HL-60/S4 (cell line): Measurements from ENCODE around the gene CES2.
"Not testable (repeated sequence)": the region's sequence is repeated elsewhere in the genome, so short reads cannot be mapped to it uniquely, and the experiment has no call there.

ENCODE experiments used
- in situ Hi-C: fragments of 300-500 bp; cut with MboI; formaldehyde crosslinking; loops from 2 replicates; pipeline ENCODE4 v1.14.3; 2022; ENCODE audit warnings: low sequenced_read_pairs

The CES2 gene, protein sequence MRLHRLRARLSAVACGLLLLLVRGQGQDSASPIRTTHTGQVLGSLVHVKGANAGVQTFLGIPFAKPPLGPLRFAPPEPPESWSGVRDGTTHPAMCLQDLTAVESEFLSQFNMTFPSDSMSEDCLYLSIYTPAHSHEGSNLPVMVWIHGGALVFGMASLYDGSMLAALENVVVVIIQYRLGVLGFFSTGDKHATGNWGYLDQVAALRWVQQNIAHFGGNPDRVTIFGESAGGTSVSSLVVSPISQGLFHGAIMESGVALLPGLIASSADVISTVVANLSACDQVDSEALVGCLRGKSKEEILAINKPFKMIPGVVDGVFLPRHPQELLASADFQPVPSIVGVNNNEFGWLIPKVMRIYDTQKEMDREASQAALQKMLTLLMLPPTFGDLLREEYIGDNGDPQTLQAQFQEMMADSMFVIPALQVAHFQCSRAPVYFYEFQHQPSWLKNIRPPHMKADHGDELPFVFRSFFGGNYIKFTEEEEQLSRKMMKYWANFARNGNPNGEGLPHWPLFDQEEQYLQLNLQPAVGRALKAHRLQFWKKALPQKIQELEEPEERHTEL

DNA sequence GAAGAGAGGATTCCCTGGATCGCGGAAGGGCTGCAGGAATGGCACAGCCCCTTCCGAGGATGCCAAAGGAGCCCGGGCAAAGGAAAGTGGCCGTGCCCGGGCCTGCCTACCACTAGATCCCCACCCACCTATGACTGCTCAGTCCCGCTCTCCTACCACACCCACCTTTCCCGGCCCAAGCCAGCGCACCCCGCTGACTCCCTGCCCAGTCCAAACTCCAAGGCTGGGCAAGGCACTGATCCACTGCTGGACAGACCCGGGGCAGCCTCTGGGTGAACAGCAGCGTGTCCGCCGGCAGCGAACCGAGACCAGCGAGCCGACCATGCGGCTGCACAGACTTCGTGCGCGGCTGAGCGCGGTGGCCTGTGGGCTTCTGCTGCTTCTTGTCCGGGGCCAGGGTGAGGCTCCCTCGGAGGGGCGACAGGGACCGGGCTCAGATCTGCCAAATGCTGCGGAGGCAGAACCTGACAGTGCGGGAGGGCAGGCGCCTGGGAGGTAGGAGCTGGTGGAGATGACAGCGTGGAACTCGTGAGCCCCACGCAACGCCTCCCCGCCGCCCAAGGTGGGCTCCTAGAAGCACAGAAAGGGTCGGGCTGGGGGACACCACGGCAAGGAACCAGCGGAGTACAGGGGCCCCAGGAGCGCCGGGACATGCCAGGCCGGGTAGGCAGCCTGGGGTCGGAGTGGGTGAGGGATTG lies at the start of gene CES2:
TSS of gene CES2 (plus strand) at position 203 of the 698 bp plus-strand sequence. CDS start at position 323, 120 bp downstream.
- in situ Hi-C loops, result no loop called here

DNA sequence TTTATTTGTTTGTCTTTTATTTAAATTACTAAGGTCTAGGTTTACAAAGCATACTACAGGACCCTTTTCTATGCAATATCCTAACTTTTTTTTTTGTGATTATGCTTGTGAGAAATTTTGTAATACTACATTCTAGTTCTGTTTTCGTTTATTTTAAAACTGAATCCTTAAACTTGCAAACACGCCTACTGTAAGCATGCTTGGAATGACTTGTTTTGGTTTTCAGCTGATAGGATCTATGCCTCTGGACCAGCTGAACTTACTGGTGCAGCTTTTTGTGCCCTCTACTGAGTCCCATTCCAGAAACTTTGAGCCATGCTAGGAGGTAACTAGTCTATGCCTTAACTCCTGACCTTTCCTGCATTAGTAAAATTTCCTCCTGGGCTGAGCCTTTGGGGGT lies 49.0 kb upstream of the CES2 start:
- in situ Hi-C loops, result no loop called here

DNA sequence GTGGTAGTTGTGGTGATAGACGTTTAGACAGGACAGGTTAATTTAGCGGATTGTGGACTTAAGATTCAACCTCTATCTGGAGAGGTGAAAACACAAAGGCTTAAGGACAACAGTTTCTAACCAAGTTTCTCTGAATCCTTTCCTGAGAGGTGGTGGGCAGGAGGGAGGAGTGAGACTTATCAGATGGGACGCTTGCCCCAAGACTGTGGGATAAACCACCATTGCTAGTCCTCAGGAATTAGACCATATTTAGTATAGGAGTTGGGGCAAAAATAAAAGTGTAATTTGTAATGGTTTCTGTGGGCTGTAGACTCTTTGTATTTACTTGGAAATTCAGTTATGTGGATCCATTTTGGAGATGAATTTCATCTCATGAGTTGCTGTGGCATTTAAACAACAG lies 48.4 kb upstream of the CES2 start:
- in situ Hi-C loops, result no loop called here

DNA sequence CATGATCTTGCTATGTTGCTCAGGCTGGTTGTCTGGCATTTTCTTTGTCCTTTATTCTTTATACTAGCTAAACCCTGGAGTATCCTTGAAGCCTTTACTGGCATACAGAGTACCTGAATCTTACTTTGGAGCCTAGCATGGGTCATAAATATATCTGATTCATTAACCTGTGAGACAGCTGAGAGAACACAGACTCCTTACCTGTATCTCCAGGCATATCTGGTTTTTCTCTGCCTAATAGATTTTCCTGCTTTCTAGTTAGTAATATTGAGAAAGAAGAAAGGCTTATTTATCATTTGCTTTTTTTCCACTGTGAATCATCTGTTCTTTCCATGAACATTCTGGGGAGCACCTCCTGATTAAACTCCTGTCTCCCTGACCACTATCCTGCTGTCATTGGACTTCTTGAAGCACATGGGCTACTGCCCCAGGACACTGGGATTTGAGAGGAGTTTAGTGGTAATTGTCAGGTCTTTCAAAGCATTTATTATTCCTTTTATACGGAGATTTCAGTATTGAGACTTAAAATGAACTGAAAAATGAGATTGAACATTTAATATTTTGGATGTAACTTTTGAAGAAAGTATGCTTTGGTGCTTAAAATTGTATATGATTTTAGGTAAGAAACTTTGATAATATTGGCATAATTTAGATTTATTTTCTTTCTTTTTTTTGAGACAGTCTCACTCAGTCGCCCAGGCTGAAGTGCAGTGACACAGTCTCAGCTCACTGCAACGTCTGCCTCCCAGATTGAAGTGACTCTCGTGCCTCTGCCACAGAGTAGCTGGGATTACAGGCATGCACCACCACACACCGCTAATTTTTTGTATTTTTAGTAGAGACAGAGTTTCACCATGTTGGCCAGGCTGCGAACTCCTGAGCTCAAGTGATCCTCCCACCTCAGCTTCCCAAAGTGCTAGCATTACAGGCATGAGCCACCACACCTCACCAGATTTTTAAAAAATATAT lies 46.4 kb upstream of the CES2 start:
- in situ Hi-C loops, result no loop called here

DNA sequence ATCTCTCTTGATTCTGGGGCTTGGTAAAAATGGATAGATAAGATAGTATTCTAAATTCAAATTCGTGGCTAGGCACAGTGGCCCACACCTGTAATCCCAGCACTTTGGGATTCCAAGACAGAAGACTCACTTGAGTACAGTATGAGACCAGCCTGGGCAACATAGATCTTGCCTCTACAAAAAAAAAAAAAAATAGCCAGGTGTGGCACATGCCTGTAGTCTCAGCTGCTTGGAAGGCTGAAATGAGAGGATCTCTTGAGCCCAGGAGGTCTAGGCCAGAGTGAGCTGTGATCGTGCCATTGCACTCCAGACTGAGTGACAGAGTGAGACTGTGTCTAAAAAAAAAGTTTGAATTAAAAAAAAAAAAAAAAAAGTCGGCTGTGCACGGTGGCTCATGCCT lies 45.7 kb upstream of the CES2 start:
- in situ Hi-C loops, result no loop called here

DNA sequence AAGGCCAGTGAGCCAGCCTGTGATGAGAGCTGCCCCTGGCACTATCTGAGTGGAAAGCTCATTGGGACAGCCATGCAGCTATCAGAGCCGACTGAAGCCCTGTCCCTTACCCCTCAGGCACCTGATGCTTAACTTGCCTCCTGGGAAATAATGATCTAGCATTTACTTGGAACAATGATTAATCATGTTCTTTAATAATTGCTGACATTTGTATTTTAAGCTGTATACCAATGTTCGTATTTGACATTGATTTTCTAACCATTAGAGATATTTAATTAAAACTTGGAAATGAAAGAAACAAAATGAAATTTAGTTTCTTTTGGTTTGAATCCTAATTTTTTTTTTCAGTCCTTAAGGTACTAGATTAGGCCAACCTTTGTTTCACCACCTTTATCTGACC lies 44.5 kb upstream of the CES2 start:
- in situ Hi-C loops, result no loop called here

DNA sequence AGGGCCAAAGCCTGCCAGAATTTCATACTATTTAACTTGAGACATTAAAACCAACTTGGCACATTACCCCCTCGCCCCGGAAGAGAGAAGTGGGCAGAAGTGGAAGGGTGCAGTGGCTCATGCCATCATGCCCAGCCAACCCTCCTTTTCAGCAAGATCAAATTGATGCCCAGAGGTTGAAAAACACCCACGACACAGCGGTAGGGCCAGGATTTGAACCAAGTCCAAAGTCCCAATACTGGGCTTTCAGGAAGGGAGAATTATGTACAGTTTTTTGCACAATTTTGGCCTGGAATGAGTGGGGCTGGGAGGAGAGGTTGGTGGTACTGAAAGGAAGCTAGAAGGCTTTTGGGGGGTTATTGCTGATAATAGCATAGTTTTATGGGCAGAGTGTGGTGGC lies 44.0 kb upstream of the CES2 start:
- in situ Hi-C loops, result no loop called here

DNA sequence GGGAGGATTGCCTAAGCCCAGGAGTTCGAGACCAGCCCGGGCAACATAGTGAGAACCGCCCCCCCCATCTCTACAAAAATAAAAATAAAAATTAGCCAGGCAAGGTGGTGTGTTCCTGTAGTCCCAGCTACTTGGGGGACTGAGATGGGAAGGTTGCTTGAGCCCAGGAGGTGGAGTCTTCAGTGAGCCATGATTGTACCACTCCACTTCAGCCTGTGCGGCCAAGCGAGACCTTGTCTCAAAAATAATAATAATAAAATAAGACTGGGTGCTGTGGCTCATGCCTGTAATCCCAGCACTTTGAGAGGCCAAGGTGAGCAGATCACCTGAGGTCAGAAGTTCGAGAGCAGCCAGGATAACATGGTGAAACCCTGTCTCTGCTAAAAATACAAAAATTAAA lies 43.5 kb upstream of the CES2 start:
- in situ Hi-C loops, result no loop called here

DNA sequence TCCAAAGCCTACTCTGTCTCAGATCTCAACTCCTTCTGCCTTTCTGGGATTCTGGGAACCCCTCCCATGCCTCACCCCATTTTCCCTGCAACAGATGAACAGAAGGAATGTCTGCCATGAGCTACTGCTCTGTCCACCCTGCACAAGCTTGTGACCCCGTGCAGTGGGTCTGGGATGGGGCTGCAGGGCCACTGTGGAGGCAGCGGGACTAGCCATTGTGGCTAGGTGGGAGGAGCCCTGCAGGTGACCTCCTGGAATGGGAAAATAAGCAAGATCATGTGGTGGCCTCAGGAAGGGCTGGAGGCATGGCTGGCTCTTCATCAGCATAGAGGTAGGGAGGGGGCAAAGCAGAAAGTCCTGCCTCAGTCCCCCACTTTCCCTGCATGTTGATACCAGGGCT lies 41.3 kb upstream of the CES2 start:
- in situ Hi-C loops, result no loop called here

DNA sequence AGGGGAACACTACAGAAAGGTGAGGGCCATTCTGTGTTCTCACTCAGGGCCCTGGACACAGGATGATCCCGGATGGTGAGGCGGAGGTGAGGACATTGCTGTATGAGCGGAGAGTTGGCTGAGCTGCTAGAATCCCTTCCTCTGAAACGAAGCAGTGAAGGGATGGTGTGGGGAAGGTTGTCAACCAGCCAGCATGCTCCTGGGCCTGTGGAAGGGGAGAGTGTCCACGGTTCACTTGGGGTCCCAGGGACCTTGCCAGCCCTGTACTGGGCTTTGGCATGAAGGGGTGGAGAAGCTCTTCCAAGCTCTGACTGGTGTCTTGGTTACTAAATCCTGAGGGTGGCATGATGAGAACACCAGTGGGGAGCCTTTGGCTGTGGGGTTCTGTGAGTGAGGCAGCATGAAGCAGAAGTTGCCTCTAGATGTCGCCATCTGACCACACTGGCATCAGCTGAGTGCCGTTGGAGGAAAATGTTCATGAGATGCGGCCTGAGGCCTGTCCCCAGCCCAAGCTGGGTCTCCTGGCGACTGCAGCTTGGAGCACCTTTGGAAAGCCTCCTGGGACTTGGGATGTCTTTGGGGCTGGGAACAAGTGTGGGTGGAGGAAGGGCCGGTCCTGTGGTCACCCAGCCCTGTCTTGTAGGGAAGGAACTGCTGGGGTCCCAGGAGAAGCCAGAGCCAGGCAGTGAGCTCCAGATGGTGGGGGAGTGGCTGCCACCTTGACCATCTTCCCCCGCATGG lies 40.2 kb upstream of the CES2 start:
- in situ Hi-C loops, result no loop called here

DNA sequence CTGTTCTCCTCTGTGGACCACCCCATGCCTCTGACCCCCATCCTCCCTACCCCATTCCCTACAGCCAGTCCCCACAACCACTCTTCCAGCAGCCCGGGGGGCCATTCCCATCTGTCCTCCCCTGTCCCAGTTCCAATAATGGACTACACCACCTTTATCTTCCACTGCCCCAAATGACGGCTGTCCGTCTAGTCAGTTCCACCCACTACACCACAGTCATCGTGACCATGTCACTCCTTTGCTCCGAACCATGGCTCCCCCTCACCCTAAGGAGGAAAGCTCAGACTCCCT lies 39.7 kb upstream of the CES2 start:
- in situ Hi-C loops, result no loop called here

DNA sequence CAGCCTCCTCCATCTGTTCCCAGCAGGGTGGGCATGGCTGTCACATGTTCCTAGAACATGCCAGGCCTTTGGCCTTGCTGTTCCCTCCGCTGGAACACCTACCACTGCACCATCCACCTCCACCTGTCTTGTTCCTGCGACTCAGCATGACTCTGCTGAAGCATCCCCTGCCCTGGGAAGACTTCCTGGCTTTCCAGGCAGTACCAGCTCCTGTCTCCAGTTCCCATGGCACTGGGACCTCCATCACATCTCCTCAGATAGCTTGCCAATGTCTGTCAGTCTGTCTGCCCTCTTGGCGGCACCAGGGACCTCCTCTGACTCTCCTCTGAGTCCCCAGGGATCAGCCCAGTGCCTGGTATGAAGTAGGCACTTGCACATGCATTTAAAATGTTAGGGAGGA lies 39.3 kb upstream of the CES2 start:
- in situ Hi-C loops, result no loop called here

DNA sequence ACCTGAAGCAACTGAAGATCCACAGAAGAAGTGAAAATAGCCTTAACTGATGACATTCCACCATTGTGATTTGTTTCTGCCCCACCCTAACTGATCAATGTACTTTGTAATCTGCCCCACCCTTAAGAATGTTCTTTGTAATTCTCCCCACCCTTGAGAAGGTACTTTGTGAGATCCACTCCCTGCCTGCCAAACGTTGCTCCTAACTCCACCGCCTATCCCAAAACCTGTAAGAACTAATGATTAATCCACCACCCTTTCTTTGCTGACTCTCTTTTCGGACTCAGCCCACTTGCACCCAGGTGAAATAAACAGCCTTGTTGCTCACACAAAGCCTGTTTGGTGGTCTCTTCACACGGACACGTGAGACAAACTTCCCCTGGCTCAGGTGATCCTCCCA lies 38.6 kb upstream of the CES2 start:
- in situ Hi-C loops, result not testable (repeated sequence)

DNA sequence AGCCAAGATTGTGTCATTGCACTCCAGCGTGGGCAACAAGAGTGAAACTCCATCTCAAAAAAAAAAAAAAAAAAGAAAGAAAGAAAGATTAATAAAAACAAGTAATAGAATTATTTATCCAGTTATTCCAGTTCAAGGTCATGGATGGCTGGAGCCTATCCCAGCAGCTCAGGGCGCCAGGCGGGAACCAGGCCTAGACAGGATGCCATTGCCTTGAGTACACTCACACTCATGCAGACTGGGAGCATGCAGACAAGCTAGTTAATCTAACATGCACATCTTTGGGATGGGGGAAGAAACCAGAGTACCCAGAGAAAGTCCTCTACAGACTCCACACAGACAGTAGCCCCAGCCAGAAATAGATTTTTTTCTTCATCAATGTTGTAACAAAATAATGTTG lies 37.1 kb upstream of the CES2 start:
- in situ Hi-C loops, result no loop called here

DNA sequence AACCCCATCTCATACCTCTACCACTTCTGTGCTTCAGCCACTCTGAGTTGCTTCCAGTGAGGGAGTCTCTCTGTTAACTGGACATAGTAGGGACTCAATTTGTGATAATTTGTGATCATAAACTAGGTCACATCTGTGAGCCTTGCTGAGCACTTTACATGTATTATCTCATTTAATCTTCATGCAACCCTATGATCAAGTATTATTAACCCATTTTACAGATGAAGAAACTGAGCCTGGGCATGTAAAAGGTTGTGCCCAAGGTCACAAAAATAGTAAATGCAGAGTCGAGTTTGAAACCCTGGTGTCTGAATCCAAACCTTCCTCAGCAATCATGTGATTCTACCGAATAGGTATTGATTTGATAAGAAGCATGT lies 36.4 kb upstream of the CES2 start:
- in situ Hi-C loops, result no loop called here

DNA sequence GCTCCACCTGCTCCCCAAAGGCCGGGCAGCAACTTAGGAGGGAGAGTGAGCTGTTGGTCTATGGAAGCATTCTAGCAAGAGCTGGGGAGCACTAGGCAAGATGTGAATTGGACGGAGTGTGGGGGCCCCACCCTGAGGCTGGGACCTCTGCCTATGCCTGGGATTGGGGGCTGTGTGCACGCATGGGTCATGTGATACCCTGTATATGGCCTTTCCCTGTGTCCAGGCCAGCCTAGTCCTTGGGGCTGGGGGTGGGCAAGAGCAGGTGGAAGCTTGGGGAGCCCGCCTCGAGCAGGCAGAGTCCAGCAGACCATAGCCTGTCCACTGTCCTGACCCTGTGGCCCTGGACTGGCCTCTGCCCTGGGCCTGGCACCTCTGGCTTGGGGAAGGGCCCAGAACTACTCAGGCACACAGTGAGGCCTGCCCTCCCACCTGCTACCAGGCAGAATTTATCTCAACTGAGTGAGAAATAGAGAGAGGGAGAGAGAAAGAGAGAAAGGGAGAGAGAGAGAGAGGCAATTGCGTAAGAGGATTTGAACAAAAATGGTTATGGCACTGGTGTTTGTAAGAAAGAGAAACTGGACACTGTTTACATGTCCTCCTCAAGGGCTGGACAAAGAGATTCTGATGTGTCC lies 35.9 kb upstream of the CES2 start:
- in situ Hi-C loops, result no loop called here

DNA sequence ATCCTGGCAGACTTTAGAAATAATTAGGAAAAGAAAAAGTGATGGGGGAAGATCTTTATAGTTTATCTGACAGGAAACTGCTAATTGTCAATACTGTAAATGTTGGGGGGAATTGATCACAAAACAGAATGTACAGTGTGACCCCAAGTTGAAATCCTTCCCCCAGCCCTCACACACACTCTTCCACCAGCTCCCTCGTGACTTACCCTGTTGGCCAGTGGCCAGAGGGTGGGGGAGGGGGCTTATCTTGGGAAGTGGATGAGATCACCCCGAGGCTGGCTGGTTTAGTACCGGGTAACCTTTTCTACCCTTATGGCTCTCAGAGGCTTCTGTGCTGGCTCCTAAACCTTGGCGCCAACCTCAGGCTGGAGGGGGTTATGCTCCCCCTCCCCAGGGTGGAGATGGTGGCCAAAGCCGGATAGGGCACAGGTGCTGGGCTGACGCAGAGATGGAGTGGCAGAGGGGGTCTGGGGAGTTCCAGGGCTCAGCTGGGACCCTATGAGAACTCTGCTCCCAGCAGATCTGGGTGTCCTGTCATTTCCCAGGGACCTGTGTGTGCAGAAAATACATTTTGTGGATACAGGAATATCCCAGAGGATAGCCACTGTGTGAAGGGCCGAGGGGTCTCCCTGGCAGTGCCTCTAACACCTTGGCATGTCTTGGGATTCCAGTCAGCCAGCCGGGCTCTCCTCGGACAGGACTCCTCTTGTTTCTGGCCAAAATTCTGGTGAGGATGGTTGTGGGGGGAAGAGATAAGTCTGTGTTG lies 35.2 kb upstream of the CES2 start:
- in situ Hi-C loops, result no loop called here

DNA sequence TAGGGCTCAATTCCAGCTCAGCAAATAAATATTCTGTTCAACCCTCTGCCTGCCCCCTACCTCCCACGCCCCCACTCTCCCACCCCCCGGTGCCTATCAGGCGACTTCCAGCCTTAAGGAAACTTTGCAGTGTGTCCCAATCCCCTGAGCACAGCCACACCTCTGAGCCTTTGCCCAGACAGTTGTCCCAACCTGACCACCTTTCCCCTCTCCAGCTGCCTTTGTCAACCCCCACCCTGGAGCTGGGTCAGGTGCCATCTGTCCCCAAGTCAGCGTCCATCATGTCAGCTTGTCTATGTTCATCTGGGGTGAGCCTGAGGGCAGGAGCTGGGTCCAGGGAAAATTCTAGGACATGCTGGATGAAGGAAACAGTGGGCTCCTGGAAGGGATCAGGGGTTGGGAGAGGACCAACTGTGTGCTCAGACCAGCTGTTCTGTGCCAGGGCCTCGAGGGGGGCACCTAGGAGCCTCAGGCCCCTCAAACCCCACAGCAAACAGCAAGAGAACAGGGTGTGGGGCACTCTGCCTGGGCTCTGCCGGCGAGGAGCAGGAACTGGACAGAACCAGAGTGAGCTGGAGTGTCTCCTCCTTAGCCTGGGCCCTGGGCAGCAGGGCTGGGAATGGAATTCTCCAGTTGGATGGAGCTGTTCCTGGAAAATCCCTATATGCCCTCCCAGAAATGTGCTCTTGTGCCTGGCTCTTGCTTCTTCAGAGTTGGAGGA lies 34.4 kb upstream of the CES2 start:
- in situ Hi-C loops, result no loop called here

DNA sequence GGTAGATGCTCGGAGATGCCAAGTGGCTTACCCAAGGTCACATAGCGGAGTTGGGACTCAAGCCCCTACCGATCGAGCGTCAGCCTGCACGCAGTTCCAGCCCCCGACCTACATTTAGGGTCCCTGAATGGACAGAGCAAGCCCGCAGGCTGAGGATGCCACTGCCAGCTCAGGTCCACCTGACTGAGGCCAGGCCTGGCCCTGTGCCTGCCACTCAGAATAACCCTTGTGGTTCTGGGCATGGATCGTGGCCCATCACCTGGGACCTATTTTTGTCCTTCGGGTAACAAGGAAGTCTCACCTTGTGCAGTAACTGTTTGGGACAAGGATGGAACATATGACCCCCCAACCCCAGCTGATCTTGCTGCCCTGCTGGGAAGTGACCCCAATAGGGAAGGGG lies 33.7 kb upstream of the CES2 start:
- in situ Hi-C loops, result no loop called here
